Ureter (tissue), 1 donor: ENCODE measurements around the gene GOLPH3L. TPM values are rescaled to one million over a fixed set of nuclear protein-coding genes. Genes with fewer than 3 reads are reported as not detected.
A peak's percentile ranks its signal among the peaks of the same experiment; 100 is the strongest.
"Not testable (repeated sequence)": the region's sequence is repeated elsewhere in the genome, so short reads cannot be mapped to it uniquely, and the experiment has no call there.

Experiments used
- DNase-seq: peaks from one replicate; pipeline ENCODE4 v3.0.0-alpha.2; 2020; ENCODE audit warnings: low spot score
- total RNA-seq: library from RNA; stranded (reverse); gene quantifications from one replicate; pipeline ENCODE4 v1.2.4, GENCODE V29; 2023
- donor health status: DM: yes; HTN: yes; CAD: no.

The GOLPH3L gene
- total RNA-seq, 1 donor from 2014 or later = 52.6 TPM

DNA sequence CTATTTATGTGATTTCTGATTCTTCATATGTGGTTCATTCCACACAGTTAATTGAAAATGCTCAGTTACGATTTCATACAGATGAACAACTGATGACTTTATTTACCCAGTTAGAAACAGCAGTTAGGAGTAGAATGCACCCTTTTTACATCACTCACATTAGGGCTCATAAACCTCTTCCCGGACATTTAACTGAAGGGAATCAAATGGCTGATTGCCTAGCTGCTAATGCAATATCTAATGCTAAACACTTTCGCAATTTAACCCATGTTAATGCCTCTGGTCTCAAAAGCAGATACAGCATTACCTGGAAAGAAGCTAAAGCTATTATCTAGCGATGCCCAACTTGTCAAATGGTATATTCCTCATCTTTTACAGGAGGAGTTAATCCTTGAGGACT lies 39.9 kb downstream of the GOLPH3L start:
- not testable (repeated sequence) for DNase-seq

GRCh38 chr1:150654635-150655034 lies 42.3 kb downstream of the GOLPH3L start:
- not testable (repeated sequence) for DNase-seq

DNA sequence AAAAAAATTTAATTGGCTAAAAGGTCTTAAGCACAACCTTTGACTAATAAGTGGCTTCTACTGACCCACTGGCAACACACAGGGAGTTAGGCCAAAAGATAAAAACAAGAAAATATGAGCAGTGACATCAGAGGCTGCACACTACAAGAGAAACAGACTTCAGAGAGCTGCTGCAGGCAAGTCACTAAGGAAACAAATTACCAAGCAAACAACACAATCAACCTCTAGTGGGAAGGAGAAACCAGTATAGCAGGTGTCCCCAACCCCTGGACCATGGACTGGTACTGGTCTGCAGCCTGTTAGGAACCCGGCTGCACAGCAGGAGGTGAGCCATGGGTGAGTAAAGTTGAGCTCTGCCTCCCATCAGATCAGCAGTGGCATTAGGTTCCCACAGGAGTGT lies 46.8 kb downstream of the GOLPH3L start:
- peak; percentile 65 for DNase-seq

DNA sequence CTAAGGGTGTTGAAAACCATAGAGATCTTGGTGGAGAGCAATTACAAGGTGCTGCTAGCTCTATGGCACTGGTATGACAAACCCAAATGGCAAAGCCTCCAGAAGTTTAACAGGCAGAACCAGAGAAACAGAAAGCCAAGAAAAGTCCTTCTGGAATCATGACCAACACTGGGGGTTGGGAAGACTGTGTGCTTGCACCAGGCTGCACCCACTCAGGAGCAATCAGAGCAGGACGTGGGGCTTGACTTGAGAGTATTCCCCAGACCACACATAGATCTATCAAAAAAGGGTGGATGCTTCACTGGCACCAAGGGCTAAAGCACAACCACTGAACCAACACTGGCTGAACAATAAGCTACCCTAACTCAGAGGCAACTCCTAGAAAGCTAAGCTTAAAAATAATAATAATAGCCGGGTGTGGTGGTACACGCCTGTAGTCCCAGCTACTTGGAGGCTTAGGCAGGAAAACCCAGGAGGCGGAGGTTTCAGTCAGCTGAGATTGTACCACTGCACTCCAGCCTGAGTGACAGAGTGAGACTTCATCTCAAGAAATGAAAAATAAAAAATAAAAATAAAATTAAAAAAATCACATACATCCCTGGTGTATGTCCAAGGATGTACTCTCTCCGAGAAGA lies 47.4 kb downstream of the GOLPH3L start:
- no peak for DNase-seq

- no peak for DNase-seq
Observed at GRCh38 chr1:150642296-150642695, 54.7 kb downstream of the GOLPH3L start.

DNA sequence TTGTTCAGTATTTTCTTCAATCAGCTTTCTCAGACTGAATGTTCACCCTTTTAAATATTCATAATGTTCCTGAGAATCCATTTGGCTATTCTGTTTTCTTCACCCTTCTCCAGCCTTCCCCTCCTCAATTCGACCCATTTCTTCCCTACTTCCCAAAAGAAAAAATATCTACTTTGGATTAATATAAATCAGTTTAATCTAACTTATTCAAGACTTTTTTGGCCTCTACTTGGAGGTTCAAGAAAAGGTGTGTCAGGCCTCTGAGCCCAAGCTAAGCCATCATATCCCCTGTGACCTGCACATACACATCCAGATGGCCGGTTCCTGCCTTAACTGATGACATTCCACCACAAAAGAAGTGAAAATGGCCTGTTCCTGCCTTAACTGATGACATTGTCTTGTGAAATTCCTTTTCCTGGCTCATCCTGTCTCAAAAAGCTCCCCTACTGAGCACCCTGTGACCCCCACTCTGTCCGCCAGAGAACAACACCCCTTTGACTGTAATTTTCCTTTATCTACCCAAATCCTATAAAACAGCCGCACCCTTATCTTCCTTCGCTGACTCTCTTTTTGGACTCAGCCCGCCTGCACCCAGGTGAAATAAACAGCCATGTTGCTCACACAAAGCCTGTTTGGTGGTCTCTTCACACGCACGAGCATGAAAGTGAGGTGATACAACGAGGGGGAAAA lies 55.7 kb downstream of the GOLPH3L start:
- DNase-seq = not testable (repeated sequence)

- not testable (repeated sequence) for DNase-seq
Observed at GRCh38 chr1:150638430-150638829, 58.5 kb downstream of the GOLPH3L start.

DNA sequence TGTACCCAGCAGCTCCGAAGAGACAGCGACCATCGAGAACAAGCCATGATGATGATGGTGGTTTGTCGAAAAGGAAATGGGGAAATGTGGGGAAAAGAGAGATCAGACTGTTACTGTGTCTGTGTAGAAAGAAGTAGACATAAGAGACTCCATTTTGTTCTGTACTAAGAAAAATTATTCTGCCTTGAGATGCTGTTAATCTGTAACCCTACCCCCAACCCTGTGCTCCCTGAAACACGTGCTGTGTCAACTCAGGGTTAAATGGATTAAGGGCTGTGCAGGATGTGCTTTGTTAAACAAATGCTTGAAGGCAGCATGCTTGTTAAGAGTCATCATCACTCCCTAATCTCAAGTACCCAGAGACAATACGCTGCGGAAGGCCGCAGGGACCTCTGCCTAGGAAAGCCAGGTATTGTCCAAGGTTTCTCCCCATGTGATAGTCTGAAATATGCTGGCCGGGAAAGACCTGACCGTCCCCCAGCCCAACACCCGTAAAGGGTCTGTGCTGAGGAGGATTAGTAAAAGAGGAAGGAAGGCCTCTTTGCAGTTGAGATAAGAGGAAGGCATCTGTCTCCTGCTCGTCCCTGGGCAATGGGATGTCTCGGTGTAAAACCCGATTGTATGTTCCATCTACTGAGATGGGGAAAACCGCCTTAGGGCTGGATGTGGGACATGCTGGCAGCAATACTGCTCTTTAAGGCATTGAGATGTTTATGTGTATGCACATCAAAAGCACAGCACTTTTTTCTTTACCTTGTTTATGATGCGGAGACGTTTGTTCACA lies 61.9 kb downstream of the GOLPH3L start:
- DNase-seq = not testable (repeated sequence)

GRCh38 chr1:150629115-150629928 lies 67.6 kb downstream of the GOLPH3L start, which contains the start of gene ENSA:
Gene ENSA, minus strand, starts transcription at chr1:150629612. Its CDS starts 142 bp downstream, at chr1:150629470.
- DNase-seq = peak; percentile 99

DNA sequence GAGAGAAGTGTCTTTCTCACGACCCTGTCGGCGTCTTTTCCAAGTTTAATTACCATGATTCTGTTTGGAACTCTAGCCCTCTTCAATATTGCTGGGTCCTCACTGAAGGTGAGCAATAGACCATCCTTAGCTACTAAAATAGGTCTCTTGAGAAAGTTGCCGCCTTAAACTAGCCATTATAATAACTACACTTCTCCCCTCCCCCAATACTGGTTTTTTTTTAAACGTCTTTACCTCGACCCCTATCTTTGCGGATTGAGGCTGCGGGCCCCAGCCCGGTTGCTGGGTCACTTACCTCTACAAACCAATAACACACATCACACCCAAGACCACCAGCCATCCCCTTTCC lies 68.2 kb downstream of the GOLPH3L start:
- no peak for DNase-seq

DNA sequence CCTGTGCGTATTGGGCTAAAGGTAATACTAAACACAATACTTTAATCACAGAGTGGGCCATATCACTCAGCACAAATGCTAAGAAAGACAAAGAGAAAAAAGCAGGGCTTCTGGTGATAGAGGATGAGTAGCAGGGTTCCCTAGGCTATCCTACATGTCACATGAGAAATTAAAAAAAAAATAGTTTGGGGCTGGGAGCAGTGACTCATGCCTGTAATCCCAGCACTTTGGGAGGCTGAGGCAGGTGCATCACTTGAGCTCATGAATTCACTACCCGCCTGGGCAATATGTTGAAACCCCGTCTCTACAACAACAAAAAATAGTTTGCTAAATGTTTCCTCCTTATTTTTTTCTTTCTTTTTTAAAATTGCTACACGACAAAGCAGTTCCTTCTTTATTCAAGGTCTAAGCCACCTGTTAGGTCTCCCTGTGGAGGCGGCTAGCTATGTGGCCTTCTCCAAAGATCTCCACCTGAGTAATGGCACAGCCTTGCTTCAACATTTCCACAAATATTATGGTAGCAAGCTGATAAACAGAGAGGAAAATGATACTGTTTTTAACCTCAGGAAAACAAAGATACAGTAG lies 69.0 kb downstream of the GOLPH3L start:
- DNase-seq = no peak

- no peak for DNase-seq
Observed at GRCh38 chr1:150626150-150626549, 70.8 kb downstream of the GOLPH3L start.

- DNase-seq = not testable (repeated sequence)
Observed at GRCh38 chr1:150624546-150624945, 72.4 kb downstream of the GOLPH3L start.

DNA sequence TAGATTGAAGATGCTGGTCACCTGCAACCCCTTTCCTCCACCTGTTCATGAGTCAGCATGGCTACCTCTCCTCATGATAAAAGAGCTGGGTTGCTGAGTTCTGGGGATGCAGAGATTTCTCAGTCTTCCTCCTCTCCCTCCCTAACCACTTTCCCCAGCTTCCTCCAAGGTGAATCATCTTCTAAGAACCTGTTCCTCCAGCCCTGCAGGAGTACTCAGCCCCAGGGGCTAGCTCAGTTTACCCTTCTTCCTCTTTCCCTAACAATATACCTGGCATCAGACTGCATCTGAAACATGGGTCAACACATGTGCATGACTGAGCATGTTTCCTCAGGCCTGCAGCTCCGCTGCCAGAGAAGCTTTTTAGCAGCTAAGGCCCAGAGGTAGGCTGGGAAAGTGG lies 72.8 kb downstream of the GOLPH3L start:
- DNase-seq = peak; percentile 69

- no peak for DNase-seq
Observed at GRCh38 chr1:150622303-150622975, 74.5 kb downstream of the GOLPH3L start.

DNA sequence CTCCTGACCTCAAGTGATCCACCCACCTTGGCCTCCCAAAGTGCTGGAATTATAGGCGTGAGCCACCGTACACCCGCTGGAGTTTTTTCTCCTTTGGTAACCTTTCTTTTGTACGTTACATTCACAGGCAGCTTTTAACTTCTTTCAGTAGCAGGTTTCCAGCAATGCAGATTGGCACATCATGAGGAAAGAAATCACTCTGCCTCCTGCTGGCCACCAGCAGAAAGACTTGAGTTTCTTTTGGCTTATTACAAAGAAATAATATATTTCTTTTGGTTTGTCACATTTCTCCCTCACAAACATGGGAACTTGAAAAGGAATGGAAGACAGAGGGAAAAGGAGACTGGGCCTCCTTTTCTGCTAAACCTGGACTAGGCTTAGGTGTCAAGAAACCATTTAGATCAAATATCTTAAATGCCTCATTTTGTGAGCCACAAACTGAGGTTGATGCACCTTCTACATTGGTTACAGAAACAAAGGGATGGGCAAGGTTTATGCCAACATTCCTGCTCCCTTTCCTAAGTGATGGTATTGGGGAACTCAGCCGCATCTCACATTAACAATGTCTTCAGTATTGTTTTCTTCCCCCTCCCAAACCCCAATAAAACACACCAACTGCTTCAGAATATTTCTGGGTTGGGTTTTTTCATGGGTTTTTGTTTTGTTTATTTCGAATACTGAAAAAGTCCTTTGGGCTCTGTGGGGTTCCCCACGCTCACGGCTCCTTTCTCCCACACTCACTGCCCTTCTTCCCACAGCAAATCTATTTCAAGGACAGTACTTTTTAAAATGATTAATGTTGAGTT lies 75.3 kb downstream of the GOLPH3L start:
- DNase-seq = no peak

GRCh38 chr1:150620919-150621318 lies 76.0 kb downstream of the GOLPH3L start:
- DNase-seq = no peak

- DNase-seq = no peak
Observed at GRCh38 chr1:150619576-150620509, 77.1 kb downstream of the GOLPH3L start.
